GM19452 (cell line): ENCODE measurements around the gene TIPARP.
"Not testable (repeated sequence)": the region's sequence is repeated elsewhere in the genome, so short reads cannot be mapped to it uniquely, and the experiment has no call there.

Source experiments
- ATAC-seq: cut with Tn5 transposase; IDR thresholded peaks from one replicate; pipeline ENCODE4 v1.9.1; 2021; ENCODE audit not compliant: unreplicated experiment

TIPARP gene

DNA sequence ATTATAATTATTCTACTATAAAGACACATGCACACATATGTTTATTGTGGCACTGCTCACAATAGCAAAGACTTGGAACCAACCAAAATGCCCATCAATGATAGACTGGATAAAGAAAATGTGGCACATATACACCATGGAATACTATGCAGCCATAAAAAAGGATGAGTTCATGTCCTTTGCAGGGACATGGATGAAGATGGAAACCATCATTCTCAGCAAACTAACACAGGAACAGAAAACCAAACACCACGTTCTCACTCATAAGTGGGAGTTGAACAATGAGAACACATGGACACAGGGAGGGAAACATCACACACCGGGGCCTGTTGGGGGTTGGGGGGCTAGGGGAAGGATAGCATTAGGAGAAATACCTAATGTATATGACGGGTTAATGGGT is 62.7 kb downstream of the TIPARP start:
- not testable (repeated sequence) for ATAC-seq

DNA sequence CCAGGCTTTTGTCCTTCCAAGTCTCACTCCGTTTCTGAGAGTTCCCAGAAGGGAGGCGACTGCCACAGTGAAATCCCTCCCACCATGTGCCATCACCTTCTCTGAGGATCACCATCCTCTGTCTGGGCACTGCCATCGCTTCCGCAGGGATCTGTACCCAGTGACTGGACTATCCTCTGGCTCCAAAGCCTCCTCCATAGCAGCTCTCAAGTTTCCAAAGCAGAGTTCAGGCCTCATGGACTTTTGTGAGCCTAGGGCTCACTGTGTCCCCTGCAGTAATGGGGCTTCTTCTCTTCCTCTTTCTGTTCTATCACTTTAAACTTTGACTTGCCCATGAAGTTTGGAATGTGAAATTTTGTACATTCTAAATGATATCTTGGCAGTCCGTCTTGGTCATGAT is 63.9 kb downstream of the TIPARP start:
- no peak for ATAC-seq

DNA sequence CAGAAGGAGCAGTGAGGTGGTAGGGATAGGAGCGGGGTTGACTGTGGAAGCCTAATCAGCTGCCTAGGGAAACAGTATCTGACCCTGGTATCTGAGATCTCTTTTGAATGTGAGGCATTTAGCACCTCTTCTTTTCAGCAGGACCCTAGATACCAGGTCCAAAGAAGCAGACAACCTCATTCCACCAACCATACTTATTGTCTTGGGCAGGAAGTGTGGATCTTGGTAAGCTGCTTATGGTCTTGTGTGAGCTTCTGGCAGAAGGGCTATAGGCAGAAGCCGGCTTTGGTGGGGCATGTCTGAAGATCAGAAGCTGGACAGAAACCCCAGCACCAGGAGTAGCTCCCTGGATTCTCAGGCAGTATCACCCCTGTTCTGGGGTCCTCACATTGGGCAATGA is 65.6 kb downstream of the TIPARP start:
- ATAC-seq, result no peak

DNA sequence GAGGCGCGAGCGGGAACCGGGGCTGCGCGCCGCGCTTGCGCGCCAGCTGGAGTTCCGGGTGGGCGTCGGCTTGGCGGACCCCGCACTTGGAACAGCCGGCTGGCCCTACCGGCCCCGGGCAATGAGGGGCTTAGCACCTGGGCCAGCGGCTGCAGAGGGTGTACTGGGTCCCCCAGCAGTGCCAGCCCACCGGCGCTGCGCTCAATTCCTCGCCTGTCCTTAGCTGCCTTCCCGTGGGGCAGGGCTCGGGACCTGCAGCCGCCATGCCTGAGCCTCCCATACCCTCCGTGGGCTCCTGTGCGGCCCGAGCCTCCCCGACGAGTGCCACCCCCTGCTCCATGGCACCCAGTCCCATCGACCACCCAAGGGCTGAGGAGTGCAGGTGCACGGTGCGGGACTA is 66.2 kb downstream of the TIPARP start:
- not testable (repeated sequence) for ATAC-seq

DNA sequence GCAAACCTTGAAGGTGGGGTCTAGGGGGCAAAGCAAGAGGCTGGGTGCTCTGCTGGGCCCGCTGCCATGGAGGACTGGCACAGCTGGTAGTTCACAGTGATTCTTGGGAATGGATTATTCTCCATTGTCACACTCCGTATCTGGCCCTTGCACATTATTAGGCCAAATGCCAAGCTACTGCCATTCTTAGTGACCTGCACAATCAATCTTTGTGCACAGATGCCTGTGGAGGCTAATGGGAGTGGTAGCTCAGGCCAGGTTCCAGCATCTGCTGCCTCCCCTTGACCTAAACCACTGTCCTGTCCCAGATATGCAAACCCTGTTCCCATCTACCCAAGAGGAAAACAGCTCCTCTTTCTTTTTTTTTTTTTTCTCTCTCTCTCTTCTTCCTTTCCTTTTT is 67.5 kb downstream of the TIPARP start:
- ATAC-seq, result no peak

DNA sequence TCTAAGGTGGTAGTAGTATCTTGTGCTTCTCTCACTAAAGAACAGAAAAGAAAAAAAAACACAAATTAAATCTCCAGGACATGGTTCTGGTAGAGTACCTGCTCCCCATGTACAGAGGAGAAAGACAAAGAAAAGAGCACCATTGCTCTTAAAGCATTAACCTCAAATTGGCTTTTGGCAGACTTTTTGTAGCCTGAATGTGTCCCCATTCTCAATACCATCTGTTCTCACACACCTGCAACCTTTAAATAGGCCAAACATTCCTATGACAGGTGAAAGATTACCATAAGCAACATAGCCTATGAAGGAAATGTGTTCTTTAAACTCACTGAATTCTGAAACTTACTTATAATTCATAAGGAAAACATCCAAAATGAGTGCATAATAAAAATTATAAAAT is 68.0 kb downstream of the TIPARP start:
- no peak for ATAC-seq

DNA sequence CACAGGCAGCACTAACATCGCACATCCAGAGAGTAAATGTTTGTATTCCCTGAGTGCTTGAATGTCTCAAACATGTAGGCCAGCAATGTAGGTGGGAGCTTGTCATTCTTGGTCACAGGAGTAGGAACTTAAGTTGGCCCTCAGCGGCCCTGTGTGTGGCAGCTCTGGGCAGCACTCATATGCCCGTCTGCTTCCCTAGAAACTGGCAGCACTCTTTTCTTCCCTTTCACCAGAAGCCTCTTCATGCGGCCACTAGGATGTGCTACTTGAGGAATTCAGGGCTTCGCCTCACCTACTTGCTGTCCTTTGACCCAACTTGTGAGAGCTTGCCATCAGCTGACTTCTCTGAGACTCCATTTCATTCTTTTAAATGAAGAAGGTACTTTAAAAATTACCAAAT is 69.5 kb downstream of the TIPARP start:
- ATAC-seq, result no peak

DNA sequence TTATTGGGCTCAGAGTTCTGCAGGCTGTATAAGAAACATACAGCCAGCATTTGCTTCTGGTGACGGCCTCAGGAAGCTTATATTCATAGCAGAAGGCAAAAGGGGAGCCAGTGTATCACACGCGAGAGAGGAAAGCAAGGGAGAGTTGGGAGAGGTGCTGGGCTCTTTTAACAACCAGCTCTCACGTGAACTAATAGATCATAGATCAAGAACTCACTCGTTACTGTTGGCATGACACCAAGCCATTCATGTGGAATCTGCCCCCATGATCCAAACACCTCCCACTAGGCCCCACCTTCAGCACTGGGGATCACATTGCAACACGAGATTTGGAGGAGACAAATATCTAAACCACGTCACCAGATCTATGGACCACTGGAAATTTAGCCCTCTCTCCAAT is 70.2 kb downstream of the TIPARP start:
- ATAC-seq, result no peak

DNA sequence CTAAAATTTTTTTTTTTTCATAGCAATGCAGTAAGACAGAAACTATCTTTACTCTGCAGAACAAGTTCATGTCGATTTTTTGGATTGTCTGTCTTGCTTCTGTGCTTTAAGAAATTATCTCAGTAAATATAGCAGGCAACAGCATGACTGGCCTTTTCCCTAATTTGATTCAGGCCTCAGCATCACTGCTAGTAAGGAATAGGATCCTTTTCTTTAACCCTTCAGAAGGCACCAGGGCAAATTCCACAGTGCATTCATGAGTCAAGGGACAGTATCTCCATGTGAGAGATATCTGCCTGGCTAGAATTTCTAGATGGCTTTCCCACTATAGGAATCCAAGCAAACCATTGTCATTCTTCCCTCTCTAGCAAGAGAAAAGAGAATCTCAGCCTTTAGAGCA is 71.4 kb downstream of the TIPARP start:
- no peak for ATAC-seq

DNA sequence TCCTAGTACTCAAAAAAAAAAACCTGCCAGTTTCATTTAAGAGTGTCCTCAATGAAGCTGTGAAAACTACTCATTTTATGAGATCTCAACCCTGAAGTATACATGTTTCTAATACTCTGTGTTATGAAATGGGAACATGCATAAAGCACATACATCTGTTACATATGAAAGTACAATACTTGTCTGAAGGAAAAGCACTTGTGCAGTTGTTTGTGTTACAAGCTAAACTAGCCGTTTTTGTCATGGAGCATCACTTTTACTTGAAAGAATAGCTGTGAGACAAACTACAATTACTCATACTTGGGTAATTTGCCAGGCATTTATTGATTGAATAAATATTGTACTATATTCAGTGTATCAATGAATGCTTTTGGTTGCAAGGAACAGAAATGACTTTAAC is 72.7 kb downstream of the TIPARP start:
- ATAC-seq, result no peak

DNA sequence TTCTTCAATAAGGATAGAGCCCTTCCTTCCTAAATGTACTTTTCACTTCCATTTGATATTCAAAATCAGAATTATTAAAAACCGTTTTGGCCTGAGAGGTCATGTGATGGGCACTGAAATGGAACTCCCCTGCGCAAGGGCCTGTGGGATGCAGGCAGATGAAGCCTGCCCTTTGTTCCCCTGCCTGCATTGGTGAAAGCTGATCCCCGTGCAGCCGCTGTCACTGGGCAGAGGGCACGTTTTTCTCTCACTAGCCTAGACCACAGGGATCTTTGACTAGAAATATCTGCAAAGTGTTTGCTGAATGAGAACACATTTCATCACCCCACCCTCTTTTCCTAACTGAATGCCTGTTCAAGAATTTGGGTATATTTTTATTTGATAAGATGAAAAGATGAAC is 74.9 kb downstream of the TIPARP start:
- no peak for ATAC-seq

DNA sequence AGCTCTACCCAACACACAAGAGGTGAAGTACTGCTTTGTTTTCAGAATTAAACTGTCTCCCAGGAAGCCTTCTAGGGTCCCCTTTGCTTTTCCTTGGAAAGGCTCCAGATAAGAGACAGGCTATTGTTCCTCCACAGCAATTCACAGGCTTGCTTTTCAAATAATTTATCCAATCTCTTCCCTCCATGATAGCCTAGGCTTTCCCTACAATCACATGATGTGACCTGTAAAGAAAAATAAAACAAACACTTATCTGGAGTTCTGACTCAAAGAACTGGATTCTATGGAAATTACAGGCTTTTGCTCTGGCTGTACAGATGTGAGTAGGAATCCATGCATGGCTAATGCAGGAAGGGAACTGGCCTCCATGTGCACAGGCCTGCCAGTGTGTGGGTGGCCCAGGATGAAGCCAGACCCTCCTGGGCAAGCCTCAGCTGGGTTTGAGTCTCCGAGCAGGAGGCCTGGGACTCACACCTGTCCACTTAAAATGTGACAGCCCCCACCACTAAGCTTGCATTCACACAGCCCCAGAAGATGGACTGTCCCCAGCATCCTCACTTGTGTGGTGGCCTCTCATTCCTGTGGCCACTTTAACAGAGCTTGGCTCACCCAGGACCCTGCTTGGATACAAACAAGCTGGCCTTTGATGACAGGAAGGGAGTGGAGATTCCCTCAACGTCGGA is 75.9 kb downstream of the TIPARP start:
- no peak for ATAC-seq

DNA sequence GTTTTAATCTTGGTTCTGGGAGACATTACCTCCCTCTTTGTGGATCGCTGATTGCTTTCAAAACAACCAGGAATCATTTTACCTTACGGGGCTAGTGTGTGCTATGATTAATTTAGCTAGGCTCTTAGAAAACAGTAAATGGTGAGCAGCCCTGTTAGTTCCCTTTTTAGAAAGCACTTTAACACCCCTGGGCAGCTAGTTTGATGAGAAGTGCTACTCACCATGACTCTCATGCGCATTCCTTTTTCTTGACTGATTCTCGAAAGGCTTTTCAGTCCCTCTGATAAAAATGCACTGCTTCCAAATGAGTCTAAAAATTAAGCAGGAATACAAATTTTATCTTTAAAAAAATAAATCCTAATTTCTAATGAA is 76.5 kb downstream of the TIPARP start:
- ATAC-seq, result no peak

DNA sequence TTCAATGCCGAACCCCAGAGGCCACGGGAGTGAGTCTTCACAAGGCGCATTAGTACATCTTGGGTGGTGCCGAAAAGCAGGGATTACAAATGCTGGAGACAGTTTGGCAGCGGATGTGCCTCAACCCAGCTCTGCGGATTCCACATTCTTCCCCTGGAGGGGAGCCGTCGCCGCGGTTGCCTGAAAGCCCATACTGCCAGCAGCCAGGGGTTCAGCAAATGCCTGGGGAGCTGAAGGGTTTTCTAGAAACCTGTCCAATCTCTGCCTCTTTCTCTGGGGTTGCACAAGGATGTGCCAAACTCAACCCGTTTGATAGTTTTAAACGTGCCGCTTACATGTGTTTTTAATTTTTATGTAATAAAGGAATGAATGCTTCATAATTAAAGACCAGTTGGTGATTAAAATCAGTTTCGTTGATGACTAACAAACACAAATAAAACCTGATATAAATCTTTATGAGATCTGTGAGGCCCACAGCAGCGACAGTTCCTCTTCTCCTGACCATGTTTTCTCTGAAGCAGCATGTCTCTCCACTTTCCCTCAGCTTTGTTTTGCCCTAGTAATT is 77.2 kb downstream of the TIPARP start:
- no peak for ATAC-seq
